OCI-LY7 (cell line): ENCODE results near the gene GNG7.
"Not testable (repeated sequence)": the region's sequence is repeated elsewhere in the genome, so short reads cannot be mapped to it uniquely, and the experiment has no call there.

Experiments
- CTCF ChIP-seq: fragments of 200-600 bp; sonication (generic); conservative IDR thresholded peaks from 2 replicates; pipeline ENCODE4 v1.5.1; 2014; ENCODE audit warnings: mild to moderate bottlenecking, antibody characterized with exemption, low read length, moderate library complexity, mixed read lengths
- EZH2phosphoT487 ChIP-seq: fragments of 200-600 bp; sonication (generic); IDR thresholded peaks from 2 replicates; pipeline ENCODE4 v1.6.1; 2018; ENCODE audit warnings: low read depth, borderline replicate concordance, mild to moderate bottlenecking, mixed run types, antibody characterized with exemption, low read length, moderate library complexity, mixed read lengths

- TF ChIP-seq EZH2phosphoT487, CTCF: not testable (repeated sequence)
Measured at GRCh38 chr19:2493448-2493847, 209.0 kb downstream of the GNG7 start.
